Right atrium auricular region (tissue), 2 donors: ENCODE measurements around the gene PIH1D2. TPM values are rescaled to one million over a fixed set of nuclear protein-coding genes. Genes with fewer than 3 reads are reported as not detected.
"Not testable (repeated sequence)": the region's sequence is repeated elsewhere in the genome, so short reads cannot be mapped to it uniquely, and the experiment has no call there.

Experiments
- DNase-seq: peaks from one replicate; pipeline ENCODE4 v3.0.0-alpha.2; 2019; ENCODE audit warnings: low spot score
- H3K27ac ChIP-seq, 2 donors: fragments of 200-600 bp; sonication (generic); 1 replicate in 1 of 2; 2 replicates in 1 of 2; pipeline ENCODE4 v1.5.1; 2016 to 2019
- H3K27me3 ChIP-seq, 2 donors: fragments of 200-600 bp; sonication (generic); one replicate each; pipeline versions ENCODE4 v1.5.1 to v1.6.0; 2017 to 2019
- H3K36me3 ChIP-seq: fragments of 200-600 bp; sonication (generic); one replicate; pipeline ENCODE4 v1.5.1; 2016
- H3K4me1 ChIP-seq, 2 donors: fragments of 200-600 bp; sonication (generic); one replicate each; pipeline versions ENCODE4 v1.5.1 to v1.6.0; 2017 to 2019
- H3K4me3 ChIP-seq, 2 donors: fragments of 200-600 bp; sonication (generic); 1 replicate in 1 of 2; 2 replicates in 1 of 2; pipeline ENCODE4 v1.5.1; 2017 to 2019; ENCODE audit warnings: mild to moderate bottlenecking in 1 of 2, moderate library complexity in 1 of 2
- H3K9me3 ChIP-seq, 2 donors: fragments of 200-600 bp; sonication (generic); one replicate each; pipeline ENCODE4 v1.5.1; 2019
- CTCF ChIP-seq, 2 donors: fragments of 200-600 bp; sonication (generic); IDR thresholded peaks; one replicate each; pipeline ENCODE4 v1.5.1; 2019; ENCODE audit warnings: antibody characterized with exemption in 2 of 2
- total RNA-seq, 2 donors: library from RNA; depleted of rRNA; stranded (reverse); fragments of >200 nt; gene quantifications; one replicate each; pipeline ENCODE4 v1.1.0, GENCODE V29; 2016

PIH1D2 gene
- total RNA-seq, 2 donors from 2014 or later: 1.2 to 1.7 TPM

- DNase-seq: no peak
- TF ChIP-seq CTCF (IDR thresholded peaks at IDR 0.05): no peak
- Histone ChIP-seq H3K4me3 (no peak overlapping the region), H3K27me3 (no peaks in the 10 kb centered on the region), H3K4me1 (peaks cover 0 to 5% of the 10 kb centered on the region in 2 donors), H3K9me3 (no peaks in the 10 kb centered on the region), H3K27ac (no peak overlapping the region), H3K36me3 (peaks cover 74% of the 10 kb centered on the region)
Measured at GRCh38 chr11:112050721-112051120, 23.1 kb downstream of the PIH1D2 start.

- no peaks in the 10 kb centered on the region for H3K9me3 ChIP-seq
- peaks cover 83% of the 10 kb centered on the region for H3K36me3 ChIP-seq
- no peaks in the 10 kb centered on the region for H3K27me3 ChIP-seq
- H3K27ac ChIP-seq: no peak overlapping the region
- no peak for DNase-seq
- no peak for TF ChIP-seq CTCF (IDR thresholded peaks at IDR 0.05)
- peaks cover 0 to 5% of the 10 kb centered on the region in 2 donors for H3K4me1 ChIP-seq
- H3K4me3 ChIP-seq: no peak overlapping the region
Measured at GRCh38 chr11:112049777-112050176, 24.0 kb downstream of the PIH1D2 start.

GRCh38 chr11:112048256-112048655, 25.6 kb downstream of the PIH1D2 start:
- H3K9me3 ChIP-seq, H3K27ac ChIP-seq, DNase-seq, H3K4me3 ChIP-seq, H3K4me1 ChIP-seq, H3K27me3 ChIP-seq: not testable (repeated sequence)
- peaks cover 83% of the 10 kb centered on the region for H3K36me3 ChIP-seq

- H3K27ac ChIP-seq, H3K9me3 ChIP-seq, DNase-seq, H3K27me3 ChIP-seq, H3K4me3 ChIP-seq: not testable (repeated sequence)
- Histone ChIP-seq H3K4me1 (peaks cover 0 to 13% of the 10 kb centered on the region in 2 donors), H3K36me3 (peaks cover 70% of the 10 kb centered on the region)
Measured at GRCh38 chr11:112046647-112047046, 27.2 kb downstream of the PIH1D2 start.

- Histone ChIP-seq H3K4me1 (peaks cover 0 to 13% of the 10 kb centered on the region in 2 donors), H3K27me3 (no peaks in the 10 kb centered on the region), H3K27ac (no peak overlapping the region), H3K9me3 (no peaks in the 10 kb centered on the region), H3K36me3 (peaks cover 77% of the 10 kb centered on the region), H3K4me3 (no peak overlapping the region)
- DNase-seq: no peak
- no peak for TF ChIP-seq CTCF (IDR thresholded peaks at IDR 0.05)
Measured at GRCh38 chr11:112044961-112045360, 28.9 kb downstream of the PIH1D2 start.

- TF ChIP-seq CTCF (IDR thresholded peaks at IDR 0.05): no peak
- H3K36me3 ChIP-seq: peaks cover 86% of the 10 kb centered on the region
Measured at GRCh38 chr11:112042961-112043304, 30.9 kb downstream of the PIH1D2 start.

GRCh38 chr11:112042161-112042960, 31.5 kb downstream of the PIH1D2 start:
- DNase-seq: no peak
- TF ChIP-seq CTCF (IDR thresholded peaks at IDR 0.05): no peak
- peaks cover 0 to 8% of the 10 kb centered on the region in 2 donors for H3K4me1 ChIP-seq
- H3K4me3 ChIP-seq: no peak overlapping the region
- H3K9me3 ChIP-seq: no peaks in the 10 kb centered on the region
- H3K27me3 ChIP-seq: no peaks in the 10 kb centered on the region
- H3K27ac ChIP-seq: no peak overlapping the region
- H3K36me3 ChIP-seq: peaks cover 86% of the 10 kb centered on the region

More at GRCh38 chr11:112042961-112043304, 30.9 kb downstream of the PIH1D2 start:
- no peaks in the 10 kb centered on the region for H3K27me3 ChIP-seq
- no peak for DNase-seq
- no peaks in the 10 kb centered on the region for H3K9me3 ChIP-seq
- H3K27ac ChIP-seq: no peak overlapping the region
- no peak overlapping the region for H3K4me3 ChIP-seq
- H3K4me1 ChIP-seq: peaks cover 0 to 8% of the 10 kb centered on the region in 2 donors
